K562 (cell line): ENCODE results near the gene DCTN5. TPM values are rescaled to one million over a fixed set of nuclear protein-coding genes. Genes with fewer than 3 reads are reported as not detected.

Experiments
- ATAC-seq: fragments of 200-7000 bp; cut with Tn5 transposase; 3 replicates; pipeline ENCODE4 v1.9.1; 2020; ENCODE audit warnings: moderate library complexity
- BruUV-seq: library from RNA; stranded (reverse); fragments of 400-500 nt; replicated peaks from 2 replicates; lab custom pipeline; 2021; lab: Mats Ljungman, UMichigan
- CTCF ChIA-PET: fragments of 300-600 bp; formaldehyde crosslinking; extraction: SDS; loops from one replicate; lab custom pipeline; 2021; ENCODE audit warnings: low intra/inter-chr PET ratio; lab: Yijun Ruan, JAX
- POLR2A ChIA-PET: fragments of 300-600, 350-650 bp; sonication (Branson Sonifier 250); formaldehyde crosslinking; extraction: SDS; loops from one replicate; lab custom pipeline; 2021; ENCODE audit warnings: antibody characterized with exemption, inconsistent platforms; lab: Yijun Ruan, JAX
- DNase-seq, 4 experiments: peaks; one replicate each; pipeline versions ENCODE4 v3.0.0 to v3.0.0-alpha.2; 2011 to 2018; ENCODE audit warnings: low spot score in 3 of 4, mixed read lengths in 3 of 4; ENCODE audit errors: extremely low read depth in 1 of 4
- FAIRE-seq: peaks from 2 replicates; lab custom pipeline; 2011; peaks lifted over from hg19 to GRCh38; lab: Jason Lieb, UNC
- H2AFZ ChIP-seq: 2 replicates; pipeline ENCODE4 v1.6.0; 2011; ENCODE audit warnings: low read depth, low read length, control low read depth, inconsistent platforms
- H3K27ac ChIP-seq: fragments of 200-600 bp; 3 replicates; pipeline ENCODE4 v1.8.0; 2011; ENCODE audit warnings: low read depth, mild to moderate bottlenecking, control low read depth, inconsistent platforms, low read length, moderate library complexity, mixed read lengths; ENCODE audit errors: extremely low read depth
- H3K27me3 ChIP-seq, 2 experiments: fragments of 300-600 bp in 1 of 2; 2 replicates in 1 of 2; 3 replicates in 1 of 2; pipeline versions ENCODE4 v1.6.0 to v1.8.0; 2011; ENCODE audit warnings: inconsistent platforms in 2 of 2, low read length in 2 of 2, mild to moderate bottlenecking in 1 of 2, mixed read lengths in 1 of 2, moderate library complexity in 1 of 2; ENCODE audit not compliant: control insufficient read depth in 2 of 2, insufficient read depth in 2 of 2
- H3K36me3 ChIP-seq: fragments of 300-600 bp; 3 replicates; pipeline ENCODE4 v1.8.0; 2011; ENCODE audit warnings: mild to moderate bottlenecking, low read length, inconsistent platforms; ENCODE audit not compliant: control insufficient read depth, insufficient read depth
- H3K4me1 ChIP-seq, 2 experiments: fragments of 200-600 bp in 1 of 2; replicated peaks in 1 of 2; 2 replicates in 1 of 2; 3 replicates in 1 of 2; pipeline versions ENCODE4 v1.5.1 to v1.8.0; 2011; ENCODE audit warnings: inconsistent platforms in 2 of 2, low read length in 2 of 2, mild to moderate bottlenecking in 1 of 2, mixed read lengths in 1 of 2, moderate library complexity in 1 of 2; ENCODE audit not compliant: control insufficient read depth in 2 of 2, insufficient read depth in 2 of 2
- H3K4me2 ChIP-seq: 2 replicates; pipeline ENCODE4 v1.6.1; 2011; ENCODE audit warnings: low read length, control low read depth, inconsistent platforms, mixed read lengths; ENCODE audit not compliant: insufficient read depth
- H3K4me3 ChIP-seq: fragments of 200-600 bp; sonication (generic), shearing (Covaris generic); 2 replicates; pipeline ENCODE4 v1.5.1; 2016; ENCODE audit warnings: control low read depth, inconsistent platforms
- H3K79me2 ChIP-seq: fragments of 200-600 bp; 3 replicates; pipeline ENCODE4 v1.8.0; 2011; ENCODE audit warnings: low read length, inconsistent platforms; ENCODE audit not compliant: control insufficient read depth, insufficient read depth
- H3K9ac ChIP-seq, 2 experiments: 2 replicates each; pipeline versions ENCODE4 v1.6.0 to v1.6.1; 2011; ENCODE audit warnings: low read depth in 2 of 2, low read length in 2 of 2, control low read depth in 1 of 2, inconsistent platforms in 1 of 2, mild to moderate bottlenecking in 1 of 2, mixed read lengths in 1 of 2; ENCODE audit not compliant: insufficient read depth in 1 of 2
- H3K9me1 ChIP-seq: one replicate; pipeline ENCODE4 v1.6.0; 2011; ENCODE audit warnings: inconsistent platforms, mild to moderate bottlenecking, low read length, moderate library complexity; ENCODE audit not compliant: control insufficient read depth, insufficient read depth
- H3K9me3 ChIP-seq: replicated peaks from 2 replicates; pipeline ENCODE4 v1.5.1; 2011; ENCODE audit warnings: low read depth, low read length, inconsistent platforms; ENCODE audit not compliant: control insufficient read depth, insufficient read depth
- H4K20me1 ChIP-seq: replicated peaks from 2 replicates; pipeline ENCODE4 v1.6.1; 2011; ENCODE audit warnings: low read length, inconsistent platforms, mixed read lengths; ENCODE audit not compliant: control insufficient read depth, insufficient read depth
- MXI1 ChIP-seq: IDR thresholded peaks from 2 replicates; pipeline ENCODE4 v1.6.1; 2011; ENCODE audit warnings: low read depth, mild to moderate bottlenecking, improper control_type of control experiment, low read length
- NRF1 ChIP-seq, 2 experiments: fragments of 450-650 bp; IDR thresholded peaks in 1 of 2; conservative IDR thresholded peaks in 1 of 2; 2 replicates each; pipeline ENCODE4 v1.6.1; 2014; ENCODE audit warnings: mild to moderate bottlenecking in 2 of 2
- REST ChIP-seq, 2 experiments: fragments of 450-650 bp; formaldehyde crosslinking in 1 of 2; IDR thresholded peaks; 2 replicates each; pipeline versions ENCODE4 v1.4.0 to v1.6.1; 2014 to 2020; ENCODE audit warnings: mild to moderate bottlenecking in 2 of 2, borderline replicate concordance in 1 of 2, low read depth in 1 of 2
- SMARCA5 ChIP-seq: fragments of 450-650 bp; IDR thresholded peaks from 2 replicates; pipeline ENCODE4 v1.6.1; 2016
- SPI1 ChIP-seq: IDR thresholded peaks from 2 replicates; pipeline ENCODE4 v1.6.1; 2011; ENCODE audit warnings: low read depth, low read length, control low read depth, borderline replicate concordance
- ZC3H11A ChIP-seq: IDR thresholded peaks from 2 replicates; pipeline ENCODE4 v1.6.1; 2012; ENCODE audit warnings: low read depth, low read length, improper control_type of control experiment
- ZNF146 ChIP-seq: IDR thresholded peaks from one replicate; pipeline ENCODE4 v1.6.1; 2018; ENCODE audit warnings: missing compliant biosample characterization; ENCODE audit not compliant: unreplicated experiment
- WGBS: fragments of 100-300 bp; shearing (Covaris generic); methylation state at CpG from one replicate; pipeline ENCODE4 v1.1.6; 2016; ENCODE audit warnings: low coverage, mixed read lengths; ENCODE audit not compliant: insufficient coverage; ENCODE audit errors: missing lambda C conversion rate; 5-methylcytosine and 5-hydroxymethylcytosine counted together
- in situ Hi-C: fragments of 300-500 bp; cut with MboI; formaldehyde crosslinking; loops from 4 replicates; pipeline ENCODE4 v1.15.0; 2018; ENCODE audit warnings: inconsistent platforms, mixed read lengths
- intact Hi-C: fragments of 100-400 bp; cut with micrococcal nuclease; formaldehyde crosslinking; loops from 2 replicates; pipeline ENCODE4 v1.14.2; 2022
- polyA plus RNA-seq, 8 experiments: library from polyadenylated mRNA; depleted of rRNA in 4 of 8; stranded (reverse) in 5 of 8; unstranded in 3 of 8; fragments of >200 nt; fragmentation: Nextera tagmentation in 2 of 8; fragmentation: Illumina TruSeq in 1 of 8; extraction: Ambion mirVana in 2 of 8; extraction: Trizol in 1 of 8; gene quantifications; 2 replicates each; pipeline versions ENCODE4 v1.2.1 to v1.2.3, GENCODE V29; 2011 to 2014; ENCODE audit warnings: inconsistent platforms in 1 of 8, missing spikeins in 1 of 8
- total RNA-seq, 7 experiments: library from RNA; depleted of rRNA in 6 of 7; stranded (reverse); fragments of >200 nt in 6 of 7; fragmentation: Illumina TruSeq in 2 of 7; extraction: Trizol in 2 of 7; gene quantifications; 2 replicates each; pipeline versions ENCODE4 v1.2.1 to v1.2.3, GENCODE V29; 2011 to 2021; ENCODE audit warnings: low replicate concordance in 1 of 7

DCTN5 gene
- total and polyA plus RNA-seq, 9 of the 15 experiments (the other 6 are each of a cell fraction or from before 2014, with no cell fraction given), result 35.8 to 149 (median 75.9) TPM

- WGBS, result 41% methylated on average over 4 of the region's 4 CpGs
- no peak for FAIRE-seq
- no TSS peak for BruUV-seq
- Histone ChIP-seq H3K27ac (no peak overlapping the region), H3K4me1 (peaks cover 13 to 19% of the 10 kb centered on the region in 2 experiments; a peak in 4 of 5 replicates), H3K9me1 (no peaks in the 10 kb centered on the region), H2AFZ (peak overlapping the region; percentile 78), H3K4me3 (no peak overlapping the region), H3K27me3 (no peaks in the 10 kb centered on the region), H3K9me3 (peaks cover 3% of the 10 kb centered on the region), H3K4me2 (no peak overlapping the region; the same call in 1 of the 2 replicates), H3K36me3 (no peaks in the 10 kb centered on the region), H4K20me1 (no peaks in the 10 kb centered on the region), H3K9ac (no peak overlapping the region; a peak in 1 of 4 replicates), H3K79me2 (no peaks in the 10 kb centered on the region)
- intact Hi-C loops, result no loop called here
- TF ChIP-seq ZNF146 (CRISPR knock-in tag) (no peak), SPI1 (peak; percentile 86), SMARCA5 (no peak), MXI1 (no peak), NRF1 (conservative IDR thresholded peaks at IDR 0.05 in 1 of 2, IDR thresholded peaks at IDR 0.05 in 1 of 2) (no peak), REST (IDR thresholded peaks at IDR 0.05; ENCODE audit: borderline replicate concordance) (no peak), REST (CRISPR knock-in tag; IDR thresholded peaks at IDR 0.05; ENCODE audit: low read depth) (no peak), ZC3H11A (no peak)
- ATAC-seq, result 0 out of 3 replicates have a peak, but pooled peaks have one; percentile 8
- POLR2A ChIA-PET, result interaction anchor here (0.5 to 6.1 kb wide), 4 partner anchors 8 to 423 kb away, joined by 3 to 56 read pairs (median 8); no protein-coding TSS in a partner anchor
- CTCF ChIA-PET, result no interaction called here
- DNase-seq, result no peak
- in situ Hi-C loops, result no loop called here
Observed at GRCh38 chr16:23699100-23699499, 57.8 kb downstream of the DCTN5 start.
